Adrenal gland (tissue), 12 donors: ENCODE results near the gene PSORS1C1. TPM values are rescaled to one million over a fixed set of nuclear protein-coding genes. Genes with fewer than 3 reads are reported as not detected.
A peak's percentile ranks its signal among the peaks of the same experiment; 100 is the strongest.
"Not testable (repeated sequence)": the region's sequence is repeated elsewhere in the genome, so short reads cannot be mapped to it uniquely, and the experiment has no call there.

Source experiments
- DNase-seq, 7 donors: peaks; one replicate each; pipeline ENCODE4 v3.0.0-alpha.2; 2019 to 2020
- H3K27ac ChIP-seq, 5 donors: fragments of 200-600 bp; sonication (generic) in 4 of 5; 1 replicate in 3 of 5; 2 replicates in 2 of 5; pipeline versions ENCODE4 v1.5.1 to v1.8.0; 2016 to 2020; ENCODE audit warnings: mild to moderate bottlenecking in 1 of 5
- H3K27me3 ChIP-seq: fragments of 200-600 bp; 2 replicates; pipeline ENCODE4 v1.8.0; 2021
- H3K36me3 ChIP-seq, 2 donors: fragments of 200-600 bp; replicated peaks in 1 of 2; 1 replicate in 1 of 2; 2 replicates in 1 of 2; pipeline versions ENCODE4 v1.5.1 to v1.8.0; 2018 to 2022
- H3K4me1 ChIP-seq, 2 donors: fragments of 200-600 bp; replicated peaks in 1 of 2; 1 replicate in 1 of 2; 2 replicates in 1 of 2; pipeline versions ENCODE4 v1.5.1 to v1.8.0; 2018 to 2021
- H3K4me3 ChIP-seq, 4 donors: fragments of 200-600 bp; sonication (generic) in 3 of 4; one replicate each; pipeline ENCODE4 v1.5.1; 2016 to 2018
- H3K9me3 ChIP-seq, 3 donors: fragments of 200-600 bp; sonication (generic) in 1 of 3; replicated peaks in 1 of 3; 1 replicate in 2 of 3; 2 replicates in 1 of 3; pipeline versions ENCODE4 v1.5.1 to v1.8.0; 2016 to 2021
- CTCF ChIP-seq, 6 experiments: fragments of 450-650 bp in 4 of 6; fragments of 200-600 bp in 2 of 6; sonication (generic) in 1 of 6; IDR thresholded peaks; 1 replicate in 5 of 6; 2 replicates in 1 of 6; pipeline versions ENCODE4 v1.5.1 to v1.8.0; 2016 to 2021; ENCODE audit warnings: antibody characterized with exemption in 6 of 6, mild to moderate bottlenecking in 2 of 6, moderate library complexity in 1 of 6
- POLR2A ChIP-seq, 2 donors: fragments of 450-650 bp; IDR thresholded peaks; one replicate each; pipeline ENCODE4 v1.6.1; 2017; ENCODE audit warnings: antibody characterized with exemption in 2 of 2, mild to moderate bottlenecking in 2 of 2, moderate library complexity in 1 of 2
- WGBS, 4 donors: extraction: QIAGEN DNeasy Blood & Tissue Kit in 2 of 4; methylation state at CpG; one replicate each; pipeline versions ENCODE4 v1.1.5 to v1.1.7; 2013 to 2017; 5-methylcytosine and 5-hydroxymethylcytosine counted together
- intact Hi-C, 2 donors: fragments of 100-400 bp; cut with DNase I; formaldehyde crosslinking; loops; one replicate each; pipeline versions ENCODE4 v1.14.1 to v1.15.0; 2022 to 2023
- polyA plus RNA-seq, 3 donors: library from polyadenylated mRNA; stranded (reverse); fragments of 200-250 nt in 2 of 3; fragments of 350-450 nt in 1 of 3; fragmentation: Illumina TruSeq in 1 of 3; extraction: RNeasy Lipid Tissue Mini Kit (QIAGEN cat#74804) in 1 of 3; gene quantifications; one replicate each; pipeline ENCODE4 v1.2.3, GENCODE V29; 2013 to 2014
- total RNA-seq, 9 donors: library from RNA; depleted of rRNA in 4 of 9; stranded (reverse); fragments of >200 nt in 4 of 9; fragments of 120-200 nt in 1 of 9; fragmentation: NEBNext Ultra II Directional in 1 of 9; extraction: Animal tissue kit (Norgen Biotek cat#: 25700) in 1 of 9; gene quantifications; one replicate each; pipeline versions ENCODE4 v1.1.0 to v1.2.4, GENCODE V29; 2013 to 2023
- donor health status: healthy with polysubstance abuse.
- donor health status: Bipolar disorder and iron deficiency.
- donor health status: DM: yes; HTN: yes; CAD: no.
- donor health status: DM: no; HTN: no; CAD: no.
- donor health status: DM: no; HTN: no; CAD: no.
- donor health status: DM: yes; HTN: yes; CAD: no.

PSORS1C1 gene
- total and polyA plus RNA-seq, 12 donors: 0.06 to 5.1 (median 0.61) TPM

DNA sequence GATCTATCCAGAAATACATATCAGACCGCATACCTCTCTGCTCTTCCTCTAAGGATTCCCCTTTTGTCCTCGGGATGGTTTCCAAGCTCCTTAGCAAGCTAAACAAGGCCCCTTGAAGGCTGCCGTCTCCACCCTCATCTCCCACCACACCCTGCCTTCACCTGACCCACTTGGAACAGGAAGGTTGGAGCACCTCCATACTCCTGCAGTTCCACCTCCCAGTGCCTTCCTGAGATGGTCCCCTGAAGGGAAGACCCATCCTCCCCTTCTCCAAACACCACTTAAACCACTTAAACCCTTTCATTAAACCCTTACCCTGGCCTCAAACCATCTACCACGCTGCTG is 64.4 kb downstream of the PSORS1C1 start:
- intact Hi-C loops: loop anchor here in 1 of 2 donors (10.0 kb wide), 1 partner anchor 1026 kb away; no protein-coding TSS in a partner anchor
- WGBS, 4 donors: 64 to 80% (median 76%) methylated on average over 4 of the region's 4 CpGs
- Histone ChIP-seq H3K4me3 (no peak overlapping the region), H3K36me3 (no peaks in the 10 kb centered on the region), H3K9me3 (no peaks in the 10 kb centered on the region), H3K4me1 (no peaks in the 10 kb centered on the region), H3K27ac (no peak overlapping the region), H3K27me3 (no peaks in the 10 kb centered on the region)
- DNase-seq: no peak
- TF ChIP-seq CTCF (IDR thresholded peaks at IDR 0.05) (no peak), POLR2A (IDR thresholded peaks at IDR 0.05) (no peak)

GRCh38 chr6:31179896-31180295 is 65.3 kb downstream of the PSORS1C1 start:
- H3K4me1 ChIP-seq: no peaks in the 10 kb centered on the region
- intact Hi-C loops: loop anchor here in 1 of 2 donors (10.0 kb wide), 1 partner anchor 1025 kb away; no protein-coding TSS in a partner anchor
- H3K4me3 ChIP-seq: no peak overlapping the region
- TF ChIP-seq POLR2A (IDR thresholded peaks at IDR 0.05): no peak
- TF ChIP-seq CTCF (IDR thresholded peaks at IDR 0.05): no peak
- no peak for DNase-seq
- no peaks in the 10 kb centered on the region for H3K27me3 ChIP-seq
- H3K27ac ChIP-seq: no peak overlapping the region
- 92 to 94% (median 93%) methylated on average over 8 of the region's 8 CpGs for WGBS, 4 donors
- H3K36me3 ChIP-seq: no peaks in the 10 kb centered on the region
- no peaks in the 10 kb centered on the region for H3K9me3 ChIP-seq

- Histone ChIP-seq H3K4me3 (no peak overlapping the region), H3K27me3 (no peaks in the 10 kb centered on the region), H3K27ac (no peak overlapping the region), H3K9me3 (no peaks in the 10 kb centered on the region), H3K4me1 (no peaks in the 10 kb centered on the region), H3K36me3 (no peaks in the 10 kb centered on the region)
- DNase-seq: peak; percentile 37 to 95 (median 70)
- 49 to 85% (median 70%) methylated on average over 10 to 26 of the region's 26 CpGs for WGBS, 4 donors
- intact Hi-C loops: no loop called here
- TF ChIP-seq POLR2A (IDR thresholded peaks at IDR 0.05) (no peak), CTCF (IDR thresholded peaks at IDR 0.05) (no peak)
Measured at GRCh38 chr6:31180500-31180899, 65.9 kb downstream of the PSORS1C1 start.

- H3K27ac ChIP-seq, H3K36me3 ChIP-seq, H3K4me1 ChIP-seq, H3K27me3 ChIP-seq, H3K4me3 ChIP-seq, H3K9me3 ChIP-seq, DNase-seq, intact Hi-C loops: not testable (repeated sequence)
- 68 to 92% (median 85%) methylated on average over 2 of the region's 2 CpGs for WGBS, 4 donors
Measured at GRCh38 chr6:31183287-31183686, 68.7 kb downstream of the PSORS1C1 start.

DNA sequence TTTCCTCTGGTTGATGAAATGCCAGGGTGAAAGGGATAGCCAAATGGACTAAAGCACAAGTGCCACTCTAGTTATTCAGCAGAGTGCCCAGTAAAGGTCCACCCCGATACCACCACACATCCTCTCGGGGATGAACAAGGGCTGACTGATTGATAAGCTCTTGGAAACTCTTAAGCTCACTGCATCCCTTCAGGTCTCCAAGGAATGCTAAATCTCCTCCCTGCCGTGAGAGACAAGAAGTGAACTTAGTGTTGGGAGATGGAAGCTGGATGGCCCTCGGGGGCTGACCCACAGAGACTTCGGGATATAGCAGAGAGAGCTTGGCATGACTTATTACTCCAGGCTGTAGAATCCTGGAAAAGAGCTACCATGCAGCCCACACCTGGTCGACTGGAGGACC is 69.3 kb downstream of the PSORS1C1 start:
- WGBS, 4 donors: 52 to 78% (median 70%) methylated on average over 6 of the region's 6 CpGs
- H3K4me3 ChIP-seq, H3K27me3 ChIP-seq, H3K9me3 ChIP-seq, H3K4me1 ChIP-seq, DNase-seq, intact Hi-C loops, H3K36me3 ChIP-seq, H3K27ac ChIP-seq: not testable (repeated sequence)

DNA sequence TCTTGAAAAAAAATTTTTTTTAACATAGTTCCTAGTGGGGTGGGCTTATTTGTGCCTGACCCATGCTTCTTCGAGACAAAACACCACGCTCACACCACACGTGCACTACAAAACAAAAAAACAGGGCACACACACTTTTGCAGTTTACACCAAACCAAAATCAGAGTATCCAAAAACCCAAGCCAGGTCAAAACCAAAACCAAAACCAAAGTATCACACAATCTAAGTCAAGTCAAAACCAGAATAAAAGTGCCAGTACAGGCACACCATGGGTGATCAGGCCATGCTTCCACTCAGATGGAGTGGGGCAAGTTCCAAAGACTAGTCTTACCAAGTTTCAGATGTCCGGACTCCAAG is 71.1 kb downstream of the PSORS1C1 start:
- H3K4me3 ChIP-seq, H3K9me3 ChIP-seq, intact Hi-C loops, H3K4me1 ChIP-seq, H3K36me3 ChIP-seq, DNase-seq, H3K27me3 ChIP-seq, H3K27ac ChIP-seq: not testable (repeated sequence)
- 90 to 96% (median 94%) methylated on average over 3 to 4 of the region's 4 CpGs for WGBS, 4 donors
